DMS53 treated with DMSO at 0.1 percent for 48 hours (cell line): Measurements from ENCODE around the gene SLC66A3.

Experiments
- DNase-seq: peaks from one replicate; lab custom pipeline; 2025; ENCODE audit not compliant: unreplicated experiment; lab: John Stamatoyannopoulos, UW

SLC66A3 gene

DNA sequence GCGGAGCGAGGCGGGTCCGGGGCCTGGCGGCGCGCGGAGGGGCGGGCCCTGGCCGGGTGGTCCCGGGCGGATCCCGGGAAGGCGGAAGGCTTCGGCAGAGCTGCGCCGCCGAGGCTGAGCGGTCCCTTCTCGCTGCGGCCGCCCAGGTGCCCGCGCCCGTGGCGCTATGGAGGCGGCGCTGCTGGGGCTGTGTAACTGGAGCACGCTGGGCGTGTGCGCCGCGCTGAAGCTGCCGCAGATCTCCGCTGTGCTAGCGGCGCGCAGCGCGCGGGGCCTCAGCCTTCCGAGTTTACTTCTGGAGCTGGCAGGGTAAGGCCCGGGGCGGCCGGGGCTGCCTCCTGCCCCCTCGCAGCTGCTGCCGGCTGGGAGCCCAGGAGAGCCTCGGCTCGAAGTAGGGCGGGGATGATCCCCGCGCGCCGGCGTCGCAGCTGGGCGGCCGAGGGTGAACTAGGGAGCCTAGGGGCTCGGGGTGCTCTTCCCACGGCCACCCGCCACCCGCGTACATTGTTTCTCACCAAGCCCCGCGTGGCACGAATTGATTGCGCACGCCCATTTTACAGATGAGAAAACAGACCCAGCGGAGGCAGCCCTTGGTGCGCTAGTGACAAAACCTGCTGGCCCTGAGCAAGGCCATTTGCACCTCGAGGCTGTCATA, at the start of gene SLC66A3:
SLC66A3 (plus strand) TSS at position 87 of the 655 bp plus-strand sequence; CDS start at position 167, 80 bp downstream.
- peak; percentile 62 for DNase-seq

DNA sequence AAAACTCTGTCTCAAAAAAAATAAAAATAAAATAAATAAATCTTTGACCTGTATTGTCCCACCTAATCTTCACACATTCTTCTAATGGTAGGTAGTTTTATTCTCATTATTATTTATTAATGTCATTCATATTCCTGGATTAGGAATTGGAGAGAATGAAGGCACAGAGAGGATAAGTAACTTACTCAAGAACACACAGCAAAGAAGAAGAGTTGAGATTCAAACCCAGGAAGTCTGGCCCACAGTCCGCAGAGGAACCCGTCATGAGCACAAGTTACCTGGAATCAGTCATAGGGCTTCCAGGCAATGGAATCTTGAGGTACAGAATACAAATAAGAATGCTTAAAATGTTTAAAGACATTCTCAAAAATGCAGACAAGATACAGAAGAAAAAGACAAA, 46.3 kb upstream of the SLC66A3 start:
- DNase-seq, result no peak

DNA sequence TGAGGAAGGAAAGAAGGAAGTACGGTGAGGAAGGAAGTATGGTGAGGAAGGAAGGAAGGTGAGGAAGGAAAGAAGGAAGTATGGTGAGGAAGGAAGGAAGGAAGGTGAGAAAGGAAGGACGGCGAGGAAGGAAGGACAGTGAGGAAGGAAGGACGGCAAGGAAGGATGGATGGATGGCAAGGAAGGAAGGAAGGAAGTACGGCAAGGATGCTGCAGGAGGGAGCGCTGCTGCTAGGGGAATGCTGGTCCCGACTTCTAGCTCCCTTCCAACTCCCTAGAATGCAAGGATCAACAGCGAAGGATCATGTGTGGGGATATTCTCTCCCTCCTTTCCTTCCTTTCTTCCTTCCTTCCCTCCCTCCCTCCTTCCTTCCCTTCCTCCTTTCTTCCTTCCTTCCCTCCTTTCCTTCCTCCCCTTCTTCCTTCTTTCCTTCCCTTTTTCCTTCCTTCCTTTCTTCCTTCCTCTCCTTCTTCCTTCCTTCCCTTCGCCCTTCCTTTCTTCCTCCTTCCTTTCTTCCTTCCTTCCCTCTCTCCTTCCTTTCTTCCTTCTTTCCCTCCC, 42.3 kb upstream of the SLC66A3 start:
- DNase-seq, result no peak

DNA sequence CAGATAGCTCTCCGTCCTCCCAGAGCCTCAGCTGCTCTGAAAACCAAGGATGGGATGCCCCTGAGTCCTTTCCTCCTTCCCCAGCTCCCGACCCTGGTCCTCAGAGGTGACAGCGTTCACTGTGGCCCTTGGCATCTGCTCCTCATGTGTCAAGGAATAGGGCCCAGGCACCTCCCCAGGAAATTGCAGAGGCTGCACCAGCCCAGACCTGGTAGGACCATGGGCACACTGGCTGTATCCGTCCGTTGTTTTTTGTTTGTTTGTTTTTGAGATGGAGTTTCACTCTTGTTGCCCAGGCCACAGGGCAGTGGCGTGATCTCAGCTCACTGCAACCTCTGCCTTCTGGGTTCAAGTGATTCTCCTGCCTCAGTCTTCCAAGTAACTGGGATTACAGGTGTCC, 37.5 kb upstream of the SLC66A3 start:
- DNase-seq, result no peak

DNA sequence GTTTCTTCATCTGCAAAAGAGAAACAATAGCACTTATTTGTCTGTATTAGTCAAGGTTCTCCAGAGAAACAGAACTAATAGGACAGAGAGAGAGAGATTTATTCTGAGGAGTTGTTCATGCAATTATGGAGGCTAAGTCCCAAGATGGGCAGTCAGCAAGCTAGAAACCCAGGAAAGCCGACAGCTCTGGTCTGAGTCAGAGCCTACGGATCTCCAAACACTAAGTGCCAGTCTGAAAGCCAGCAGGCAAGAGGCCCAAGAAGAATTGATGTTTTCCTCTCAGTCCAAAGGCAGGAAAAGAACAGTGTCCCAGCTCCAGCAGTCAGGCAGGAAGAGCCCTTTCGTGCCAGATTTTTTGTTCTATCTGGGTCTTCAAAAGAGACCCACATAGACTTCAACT, 36.5 kb upstream of the SLC66A3 start:
- no peak for DNase-seq

DNA sequence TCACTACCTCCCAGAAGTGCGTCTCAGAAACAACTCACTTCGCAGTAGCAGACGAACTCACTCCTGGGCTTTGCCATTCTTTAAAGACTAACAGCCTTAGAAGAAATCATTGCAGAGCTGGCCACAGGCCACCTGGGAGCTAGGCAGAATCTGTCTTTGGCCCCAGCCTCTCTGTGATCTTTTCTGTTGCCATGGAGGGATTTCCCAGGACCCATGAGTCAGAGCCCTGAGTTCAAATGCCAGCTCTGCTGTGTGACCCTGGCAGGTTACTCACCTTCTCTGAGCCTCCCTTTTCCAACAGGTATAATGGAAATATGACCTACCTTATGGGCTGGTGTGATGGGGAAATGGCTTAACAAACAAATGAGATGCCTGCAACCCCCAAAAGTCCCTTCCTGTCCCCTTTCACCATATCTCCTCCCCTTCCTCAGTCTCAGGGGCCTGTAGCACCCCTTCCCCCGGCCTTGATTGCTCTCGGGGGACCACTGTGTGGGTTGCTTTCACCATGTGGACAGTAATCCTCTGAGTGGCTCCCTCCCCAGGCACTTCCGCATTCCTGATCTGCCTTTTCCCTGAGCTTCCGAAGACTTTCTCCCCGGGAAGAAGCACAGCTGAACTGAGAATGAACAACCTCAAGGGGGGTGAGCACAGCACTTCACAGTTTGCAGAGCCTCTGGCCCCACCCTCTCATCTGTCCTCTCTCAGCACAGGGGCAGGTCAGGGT, 34.0 kb upstream of the SLC66A3 start:
- DNase-seq, result no peak

DNA sequence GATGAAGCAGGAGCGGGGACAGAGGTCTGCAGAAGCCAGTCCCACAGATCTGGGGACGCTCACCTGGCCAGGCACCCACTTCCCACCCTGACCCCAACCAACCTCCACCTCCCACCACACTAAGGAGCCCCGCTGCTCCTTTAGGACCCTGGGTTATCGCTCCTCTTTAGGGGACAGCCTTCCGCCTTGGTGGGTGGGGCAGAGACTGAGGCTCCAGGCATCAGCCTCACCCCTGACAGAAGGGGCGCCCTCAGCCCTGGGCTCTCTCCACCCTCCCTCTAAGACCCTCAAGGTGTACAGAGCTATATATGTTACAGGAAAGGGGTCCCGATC, 33.5 kb upstream of the SLC66A3 start:
- no peak for DNase-seq

DNA sequence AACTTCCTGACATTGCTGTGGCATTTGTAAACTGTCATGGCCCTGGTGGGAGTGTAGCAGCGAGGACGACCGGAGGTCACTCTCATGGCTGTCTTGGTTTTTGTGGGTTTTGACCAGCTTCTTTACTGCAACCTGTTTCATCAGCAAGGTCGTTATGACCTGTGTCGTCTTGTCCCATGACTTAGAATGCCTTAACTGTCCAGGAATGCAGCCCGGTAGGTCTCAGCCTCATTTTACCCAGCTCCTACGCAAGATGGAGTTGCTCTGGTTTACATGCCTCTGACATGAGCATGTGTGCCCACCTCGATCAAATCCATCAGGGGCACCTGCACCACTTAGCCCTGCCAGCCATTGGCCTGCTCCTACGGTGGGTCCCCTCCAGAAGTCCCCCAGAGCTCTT, 32.9 kb upstream of the SLC66A3 start:
- DNase-seq, result no peak

DNA sequence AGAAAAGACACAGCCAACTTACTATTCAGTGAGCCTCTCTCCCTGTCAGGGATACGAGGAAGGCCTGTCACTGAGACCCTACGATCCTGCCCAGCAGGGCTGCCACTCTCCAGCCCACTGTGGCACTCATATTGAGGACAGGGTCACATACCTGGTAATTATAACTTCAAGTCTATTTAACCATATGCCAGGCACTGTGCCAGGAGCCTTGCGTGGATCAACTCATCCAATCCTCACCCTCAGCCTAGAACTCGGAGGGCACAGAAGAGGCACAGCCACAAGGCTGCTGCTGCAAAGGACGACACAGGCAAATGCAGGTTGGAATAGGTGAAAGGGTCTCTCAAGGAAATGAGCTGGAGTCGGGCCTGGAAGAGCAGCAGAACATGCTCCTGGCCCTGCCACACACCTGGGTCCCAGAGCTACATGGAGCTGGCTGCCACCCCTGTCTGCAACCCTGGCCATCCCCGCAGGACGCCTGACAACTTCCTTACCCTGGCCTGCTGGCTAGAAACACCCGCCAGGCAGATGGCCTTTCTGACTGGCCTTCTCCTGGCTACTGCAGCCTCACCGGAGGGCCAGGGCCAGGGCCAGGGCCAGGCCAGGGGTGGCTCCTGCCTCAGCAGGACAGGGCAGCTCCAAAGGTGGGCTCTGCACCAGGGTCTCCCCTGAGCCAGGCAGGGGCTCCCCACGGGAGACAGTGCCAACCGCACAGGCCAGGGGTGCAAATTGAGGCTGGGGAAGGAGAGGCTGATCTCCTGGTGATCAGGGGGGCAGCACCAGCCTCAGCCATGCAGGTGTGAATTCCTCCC, 32.1 kb upstream of the SLC66A3 start:
- no peak for DNase-seq

DNA sequence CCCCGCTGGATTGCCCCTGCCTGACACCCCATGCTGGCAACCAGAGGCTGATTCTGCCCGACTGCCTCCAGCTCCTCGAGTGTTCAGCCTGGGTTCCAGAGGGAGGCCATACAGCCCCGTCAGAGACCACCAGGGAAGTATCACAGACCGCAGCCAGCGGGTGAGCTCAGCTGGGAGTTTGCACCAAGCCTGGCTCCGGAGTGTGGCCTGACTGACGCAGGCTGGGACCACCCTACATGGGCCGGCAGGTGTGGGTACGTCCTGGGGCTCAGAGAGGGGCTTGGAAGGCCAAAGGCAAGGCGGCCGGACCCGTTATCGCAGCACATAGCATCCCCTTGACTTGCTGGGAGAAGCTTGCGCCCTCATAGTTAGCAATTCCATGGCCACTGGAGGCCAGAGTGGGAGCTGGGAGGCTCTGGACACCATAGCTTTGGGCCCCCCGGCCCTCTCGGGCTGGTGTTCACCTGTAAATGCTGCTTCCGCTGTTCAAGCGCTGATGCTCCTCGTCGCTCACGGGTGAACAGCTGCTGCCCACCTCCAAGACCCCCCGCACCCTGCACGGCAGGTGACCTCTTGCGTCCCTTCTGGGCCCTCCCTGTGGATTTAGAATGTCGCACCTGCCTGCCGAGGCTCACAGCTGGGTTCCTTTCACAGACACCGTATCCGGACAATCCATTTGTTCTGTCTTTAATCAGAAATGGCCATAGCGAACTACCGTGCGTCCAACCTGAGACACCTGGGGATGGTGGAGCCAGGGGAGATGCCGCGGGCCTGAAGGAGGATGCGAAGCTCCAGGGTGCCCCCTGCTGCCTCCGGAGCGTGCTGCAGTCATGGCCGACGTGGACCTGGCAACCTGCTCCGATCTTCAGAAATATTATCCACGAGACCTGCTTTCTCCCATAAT, 31.2 kb upstream of the SLC66A3 start:
- peak; percentile 82 for DNase-seq

DNA sequence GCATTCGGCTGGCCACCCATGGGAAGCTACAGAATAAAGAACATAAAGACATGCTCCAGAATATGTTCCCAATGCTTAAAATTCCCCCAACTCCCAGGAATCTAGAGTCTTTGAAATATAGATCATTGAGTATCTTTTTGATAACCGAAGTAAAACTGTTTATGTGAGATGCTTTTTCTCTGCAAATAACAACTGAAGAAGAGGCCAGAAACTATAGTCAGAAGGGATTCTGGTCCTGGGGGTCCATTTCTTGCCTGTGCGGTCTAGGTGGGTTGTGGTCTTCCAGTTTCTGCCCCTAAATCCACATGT, 30.6 kb upstream of the SLC66A3 start:
- DNase-seq, result no peak

DNA sequence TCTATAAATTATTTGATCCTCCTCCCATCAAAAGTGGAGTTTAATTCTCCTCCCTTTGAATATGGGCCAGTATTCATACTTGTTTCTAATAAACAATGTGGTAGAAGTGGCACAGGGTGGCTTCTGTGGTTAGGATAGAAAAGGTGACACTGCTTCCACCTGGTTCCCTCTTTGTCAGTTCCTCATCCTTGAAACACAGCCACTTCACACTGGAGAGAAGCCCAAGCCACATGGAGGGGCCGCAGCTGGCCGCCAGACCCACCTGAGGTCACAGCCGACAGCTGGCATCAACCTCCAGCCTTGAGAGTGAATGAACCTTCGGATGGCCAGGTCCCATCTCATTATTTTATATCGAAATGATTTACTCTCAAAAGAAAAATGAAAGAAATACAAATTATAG, 27.5 kb upstream of the SLC66A3 start:
- DNase-seq, result no peak

DNA sequence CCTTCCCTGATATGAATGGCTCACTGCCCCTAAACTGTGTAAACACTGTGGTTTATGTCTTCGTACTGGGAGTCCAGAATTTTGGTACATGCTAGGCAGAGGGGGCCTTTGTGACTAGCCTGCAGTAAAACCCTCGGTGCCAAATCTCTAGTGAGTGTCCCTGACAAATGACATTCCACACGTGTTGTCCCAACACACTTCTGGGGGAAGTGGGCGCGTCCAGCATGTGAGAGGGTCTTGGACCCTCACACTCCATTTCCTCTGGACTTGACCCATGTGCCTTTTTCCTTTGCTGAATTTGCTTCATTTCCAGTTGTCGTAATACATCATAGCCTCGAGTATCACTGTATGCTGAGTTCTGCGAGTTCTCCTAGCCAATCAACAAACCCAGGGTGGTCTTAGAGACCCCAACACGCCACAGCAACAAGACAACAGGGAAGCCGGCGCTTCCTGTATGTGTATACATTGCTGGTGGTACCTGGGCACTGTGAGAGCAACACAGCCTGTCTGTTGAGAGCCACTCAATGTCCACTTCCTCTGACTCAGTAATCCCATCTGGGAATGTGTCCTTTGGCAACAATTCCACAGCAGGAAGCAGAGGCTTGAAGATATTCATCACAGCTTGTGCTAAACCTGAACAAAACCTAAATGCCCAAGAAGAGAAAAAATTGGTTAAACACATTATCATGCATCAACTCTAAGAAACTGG, 26.9 kb upstream of the SLC66A3 start:
- peak; percentile 48 for DNase-seq

DNA sequence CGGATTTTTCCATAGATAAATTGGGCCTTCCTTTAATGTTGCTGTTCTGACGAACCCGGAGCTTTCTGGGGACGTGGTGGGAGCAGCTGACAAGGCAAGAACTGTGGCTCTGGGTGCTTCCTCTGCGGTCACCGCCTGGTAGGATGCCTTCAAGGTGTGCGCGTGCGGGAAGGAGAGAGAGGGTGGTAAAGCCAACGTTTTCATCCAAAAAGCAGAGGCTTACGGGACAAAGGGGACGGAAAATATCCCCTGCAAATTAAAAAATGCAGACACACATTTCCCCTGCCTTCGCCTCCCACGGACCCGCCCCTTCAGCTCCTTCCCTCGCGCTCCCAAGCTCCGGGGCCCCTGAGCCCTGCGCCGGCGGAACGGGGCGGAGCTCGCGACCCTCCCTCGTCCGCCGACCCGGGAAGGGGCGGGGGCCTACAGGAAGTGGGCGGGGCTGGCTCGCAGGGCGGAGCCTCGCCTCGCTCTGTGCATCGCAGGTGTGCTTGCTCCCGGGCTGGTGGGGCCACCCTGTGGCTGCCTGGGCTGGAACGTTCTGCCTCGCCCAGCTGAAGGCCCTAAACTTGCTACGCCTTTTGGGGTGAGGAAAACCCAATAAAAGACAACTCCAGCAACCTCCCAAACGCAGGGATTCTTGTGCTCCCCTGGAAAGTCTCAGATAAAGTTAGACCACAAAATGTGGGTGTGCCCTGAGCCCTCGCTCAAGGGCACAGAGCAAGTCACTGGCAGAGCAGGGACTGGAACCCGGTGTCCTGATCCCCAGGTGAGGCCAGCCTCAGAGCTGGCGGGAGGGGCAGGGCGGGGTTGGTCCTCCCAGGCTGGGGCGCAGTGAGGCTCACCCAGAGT, 25.4 kb upstream of the SLC66A3 start:
- peak; percentile 47 for DNase-seq

DNA sequence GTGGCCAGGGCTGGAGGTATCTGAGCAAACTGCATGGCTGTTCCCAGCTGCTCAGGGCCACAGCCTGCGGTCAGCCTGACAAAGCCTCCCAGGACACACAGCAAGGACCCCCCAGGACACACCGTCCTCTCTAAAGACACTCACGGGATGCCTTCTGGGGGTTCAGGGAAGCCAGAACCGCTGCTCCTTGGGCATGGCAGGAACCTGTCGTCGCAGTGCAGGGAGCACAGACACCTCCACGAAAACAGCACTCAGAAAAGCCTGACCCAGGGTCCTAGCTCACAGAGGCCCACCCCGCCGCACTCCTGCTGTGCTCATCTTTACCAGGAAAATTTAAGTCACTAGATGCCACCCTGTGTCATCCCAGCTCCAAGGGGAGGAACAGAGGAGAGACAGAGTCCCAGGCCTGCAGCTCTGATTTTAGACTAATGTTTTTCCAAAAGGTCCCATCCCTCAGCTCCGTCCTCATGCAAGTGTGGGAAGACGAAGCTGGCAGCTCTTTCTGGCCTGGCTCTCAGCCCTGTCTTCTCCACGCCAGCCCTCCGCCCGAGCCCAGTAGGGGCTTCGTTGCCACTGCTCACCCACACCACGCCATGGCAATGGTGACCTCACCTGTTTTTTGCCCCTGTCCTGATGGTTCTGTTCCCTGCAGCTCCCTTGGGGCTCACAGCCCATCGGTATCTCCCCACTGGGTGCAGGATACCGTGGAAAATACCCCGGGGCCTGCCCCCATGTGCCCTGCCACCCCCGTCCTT, 23.9 kb upstream of the SLC66A3 start:
- DNase-seq, result no peak

DNA sequence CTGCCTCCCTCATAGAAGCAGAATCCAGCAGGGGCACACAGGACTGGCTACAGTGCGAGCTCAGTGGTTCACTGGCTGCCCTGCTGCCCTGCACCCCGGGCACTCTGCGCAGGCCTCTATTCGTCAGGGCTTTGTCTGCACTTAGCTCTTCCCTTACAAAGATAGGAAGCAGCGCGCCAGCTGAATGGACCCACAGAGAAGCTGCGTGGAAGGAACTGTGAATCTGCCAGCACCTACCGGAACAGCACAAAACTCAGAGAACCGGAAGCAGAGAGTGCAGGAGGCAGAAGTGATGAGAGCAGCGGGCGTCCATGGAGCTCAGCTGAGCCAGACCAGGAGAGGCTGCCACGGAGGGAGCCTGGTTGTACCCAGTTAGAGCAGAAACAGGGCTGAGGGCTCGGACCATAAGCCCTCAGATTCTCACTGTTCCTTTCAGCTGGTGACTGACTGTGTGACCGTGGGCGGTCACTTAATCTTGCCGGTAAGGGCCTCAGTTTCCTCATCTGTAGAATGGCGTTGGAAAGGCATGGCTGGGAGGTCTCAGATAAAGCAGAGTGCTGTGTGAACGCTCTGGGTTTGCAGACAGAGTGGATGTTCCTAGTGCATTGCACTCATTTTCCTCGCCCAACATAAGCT, 23.1 kb upstream of the SLC66A3 start:
- no peak for DNase-seq

DNA sequence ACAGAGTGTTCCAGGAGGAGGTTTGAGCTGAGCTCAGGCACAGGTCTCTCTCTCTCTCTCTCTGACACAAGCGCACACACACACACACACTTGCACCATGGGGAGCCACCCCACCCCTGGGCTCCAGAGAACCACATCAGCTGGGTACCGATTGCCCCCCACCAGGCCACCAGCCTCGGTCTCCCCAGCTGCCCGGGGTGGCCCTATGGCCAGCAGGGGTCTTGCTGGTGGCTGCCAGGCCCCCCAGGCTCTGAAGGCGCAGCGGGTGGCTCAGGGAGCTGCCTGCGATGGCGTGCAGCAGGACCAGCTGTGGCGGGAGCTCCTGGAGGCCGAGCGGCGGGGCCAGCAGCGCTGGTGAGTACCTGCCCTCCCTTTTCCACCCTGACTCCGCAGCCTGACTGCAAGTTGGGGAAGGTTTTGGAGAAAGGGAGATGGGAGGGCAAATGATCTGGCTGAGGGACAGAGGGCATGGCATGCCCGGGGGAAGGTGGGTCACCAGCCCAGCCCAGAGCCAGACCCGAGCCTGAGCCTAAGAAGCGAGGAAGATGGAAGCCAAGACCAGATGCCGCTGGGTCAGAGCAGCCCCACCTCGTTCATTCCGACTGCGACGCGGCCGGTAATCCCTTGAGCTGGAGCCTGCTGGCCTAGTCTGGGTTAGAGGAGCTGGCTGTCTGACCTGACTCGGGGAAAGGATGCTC, 21.9 kb upstream of the SLC66A3 start:
- DNase-seq, result no peak

DNA sequence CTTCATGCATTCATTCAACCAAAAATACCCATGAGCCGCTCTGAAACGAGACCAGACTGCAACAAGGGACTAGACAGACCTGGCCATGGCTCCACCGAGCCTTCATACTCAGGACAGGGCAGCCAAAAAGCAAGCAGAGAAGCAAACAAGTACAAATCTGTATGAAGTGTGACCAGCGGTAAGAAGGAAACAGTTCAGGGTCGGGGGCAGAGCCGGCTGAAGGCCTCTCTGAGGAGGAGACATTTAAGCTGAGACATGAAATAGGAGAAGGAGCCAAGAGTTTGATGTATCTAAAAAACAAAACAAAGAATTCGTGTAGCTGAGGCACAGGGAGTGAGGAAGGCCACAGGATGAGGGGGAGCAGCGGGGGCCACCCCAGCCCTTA, 21.3 kb upstream of the SLC66A3 start:
- no peak for DNase-seq
